Ishikawa (cell line): Measurements from ENCODE around the gene AFF2.

ENCODE experiments used
- CEBPB ChIP-seq: IDR thresholded peaks from 2 replicates; pipeline ENCODE4 v1.6.1; 2012
- EGR1 ChIP-seq: IDR thresholded peaks from 2 replicates; pipeline ENCODE4 v1.6.1; 2012
- EP300 ChIP-seq: IDR thresholded peaks from 2 replicates; pipeline ENCODE4 v1.6.1; 2012; ENCODE audit warnings: borderline replicate concordance
- RAD21 ChIP-seq: IDR thresholded peaks from 2 replicates; pipeline ENCODE4 v1.6.1; 2012; ENCODE audit warnings: low read depth
- TAF1 ChIP-seq: IDR thresholded peaks from 2 replicates; pipeline ENCODE4 v1.6.1; 2012; ENCODE audit warnings: low read depth, mild to moderate bottlenecking
- USF1 ChIP-seq: IDR thresholded peaks from 2 replicates; pipeline ENCODE4 v1.6.1; 2012

- TF ChIP-seq EP300, result no peak
- no peak for TF ChIP-seq EGR1
- no peak for TF ChIP-seq CEBPB
- no peak for TF ChIP-seq TAF1
- no peak for TF ChIP-seq RAD21
- no peak for TF ChIP-seq USF1
These were observed 426.0 kb downstream of the AFF2 start for GRCh38 chrX:148926371-148926770.
